Heart right ventricle (tissue), 16 donors: ENCODE data around the gene MCFD2. TPM values are rescaled to one million over a fixed set of nuclear protein-coding genes. Genes with fewer than 3 reads are reported as not detected.

Experiments
- ATAC-seq, 8 donors: fragments of 200-7000 bp; cut with Tn5 transposase; one replicate each; pipeline ENCODE4 v1.9.1; 2020; ENCODE audit warnings: mild to moderate bottlenecking in 8 of 8, moderate library complexity in 8 of 8, moderate number of reproducible peaks in 1 of 8
- DNase-seq, 2 donors: peaks; one replicate each; pipeline ENCODE4 v3.0.0-alpha.2; 2020
- H3K27ac ChIP-seq, 10 donors: fragments of 200-600 bp; sonication (generic) in 2 of 10; one replicate each; pipeline versions ENCODE4 v1.5.0 to v1.8.0; 2020 to 2022; ENCODE audit warnings: mild to moderate bottlenecking in 3 of 10
- H3K27me3 ChIP-seq, 7 donors: fragments of 200-600 bp; one replicate each; pipeline ENCODE4 v1.8.0; 2021 to 2022; ENCODE audit warnings: mild to moderate bottlenecking in 2 of 7
- H3K36me3 ChIP-seq, 9 donors: fragments of 200-600 bp; sonication (generic) in 1 of 9; one replicate each; pipeline versions ENCODE4 v1.5.0 to v1.8.0; 2020 to 2022; ENCODE audit warnings: mild to moderate bottlenecking in 2 of 9
- H3K4me1 ChIP-seq, 9 donors: fragments of 200-600 bp; sonication (generic) in 1 of 9; one replicate each; pipeline versions ENCODE4 v1.5.0 to v1.8.0; 2020 to 2022; ENCODE audit warnings: mild to moderate bottlenecking in 4 of 9
- H3K4me3 ChIP-seq, 10 donors: fragments of 200-600 bp; sonication (generic) in 2 of 10; one replicate each; pipeline versions ENCODE4 v1.5.0 to v1.8.0; 2020 to 2022; ENCODE audit warnings: mild to moderate bottlenecking in 7 of 10, moderate library complexity in 2 of 10
- H3K9me3 ChIP-seq, 11 donors: fragments of 200-600 bp in 10 of 11; sonication (generic) in 2 of 11; one replicate each; pipeline versions ENCODE4 v1.5.0 to v1.8.0; 2013 to 2022; ENCODE audit warnings: mild to moderate bottlenecking in 2 of 11, control low read depth in 1 of 11, moderate library complexity in 1 of 11
- WGBS, 2 donors: extraction: QIAGEN DNeasy Blood & Tissue Kit; methylation state at CpG; one replicate each; pipeline ENCODE4 v1.1.7; 2013; ENCODE audit warnings: inconsistent platforms in 1 of 2; 5-methylcytosine and 5-hydroxymethylcytosine counted together
- intact Hi-C, 10 donors: fragments of 100-400 bp; cut with DNase I; formaldehyde crosslinking; loops; one replicate each; pipeline versions ENCODE4 v1.11.1 to v1.14.2; 2022
- polyA plus RNA-seq, 2 donors: library from polyadenylated mRNA; stranded (reverse); fragments of 200-250 nt; gene quantifications; one replicate each; pipeline ENCODE4 v1.2.3, GENCODE V29; 2013
- total RNA-seq, 10 donors: library from RNA; stranded (reverse); fragmentation: NEBNext Ultra II Directional in 3 of 10; extraction: Animal tissue kit (Norgen Biotek cat#: 25700) in 3 of 10; gene quantifications; one replicate each; pipeline versions ENCODE4 v1.2.1 to v1.2.4, GENCODE V29; 2021 to 2023
- TF ChIP-seq, protein P1 (sequence below), 9 donors: fragments of 200-600 bp; sonication (generic) in 2 of 9; IDR thresholded peaks; one replicate each; pipeline versions ENCODE4 v1.5.0 to v1.8.0; 2021 to 2022; ENCODE audit warnings: antibody characterized with exemption in 9 of 9, mild to moderate bottlenecking in 5 of 9, moderate library complexity in 1 of 9
- donor health status: Arrhythmogenic right ventricular cardiomyopathy.
- donor health status: ischemic (EF 13 %, LVEDD 7.1; RV severe dilation, severe dysfunction).
- donor health status: healthy with polysubstance abuse.
- donor health status: DM: no; HTN: yes; CAD: no.
- donor health status: DM: no; HTN: no; CAD: no.
- donor health status: ischemic (EF 25% LVEDD 6.9; RV normal size, moderate dysfunction).
- donor health status: ischemic (EF 25% LVEDD 5.7; RV mildly dilated, moderate dysfunction).
- donor health status: healthy.
- donor health status: DM: yes; HTN: yes; CAD: no.
- donor health status: Ischemic cardiomyopathy.
- donor health status: ischemic (EF 35%, LVEDD 5.7; RV mildly dilated, moderate dysfunction).
- donor health status: nonischemic (EF 11% LVEDD 7.7; RV severe dilation, severe dysfunction).
- donor health status: DM: yes; HTN: yes; CAD: no.
- donor health status: PGD.
- donor health status: ischemic (EF 29% LVEDD 5.4; RV normal size, mild dysfunction).
- donor health status: nonischemic (EF 23%, LVEDD 6.1; RV moderate dilation, normal function).

Gene MCFD2
- total and polyA plus RNA-seq, 12 donors: 13.2 to 88.4 (median 53.2) TPM

DNA sequence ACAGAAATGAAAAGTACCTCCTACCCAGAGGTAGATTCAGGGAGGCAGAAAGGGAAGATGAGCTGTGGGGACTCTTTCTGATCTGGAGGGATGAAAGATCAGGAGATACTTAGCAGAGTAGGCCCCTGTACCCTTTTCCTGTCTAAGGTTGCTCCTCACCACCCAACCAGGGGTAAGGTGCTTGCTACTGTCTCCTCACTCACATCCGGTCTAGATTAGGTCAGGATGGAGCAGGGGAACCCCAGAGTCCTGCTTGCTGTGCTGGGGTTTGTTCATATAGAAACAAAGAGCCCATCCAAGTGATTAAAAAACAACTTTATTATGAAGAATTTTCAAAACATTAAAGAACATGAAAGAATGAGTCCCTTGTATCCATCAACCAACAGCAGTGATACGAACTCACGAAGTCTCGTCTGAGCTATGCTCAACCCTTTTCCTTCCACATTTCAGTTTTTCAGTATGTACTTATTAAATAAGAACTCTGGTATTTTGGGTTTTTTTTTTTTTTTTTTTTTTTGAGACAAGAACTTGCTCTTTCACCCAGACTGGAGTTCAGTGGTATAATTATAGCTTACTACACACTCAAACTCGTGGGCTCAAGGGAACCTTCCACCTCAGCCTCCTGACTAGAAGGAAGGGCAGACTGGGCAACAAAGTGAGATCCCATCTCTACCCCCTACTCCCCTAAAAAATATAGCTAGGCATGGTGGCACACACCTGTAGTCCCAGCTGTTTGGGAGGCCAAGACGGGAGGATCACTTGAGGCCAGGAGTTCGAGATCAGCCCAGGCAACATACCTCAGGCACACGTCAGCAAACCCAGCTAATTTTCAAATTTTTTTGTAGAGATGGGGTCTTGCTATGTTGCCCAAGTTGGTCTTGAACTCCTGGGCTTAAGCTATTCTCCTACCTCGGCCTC, 28.5 kb upstream of the MCFD2 start:
- peak overlapping the region in 1 of 10 donors; percentile 90 for H3K27ac ChIP-seq
- H3K27me3 ChIP-seq: no peaks in the 10 kb centered on the region
- 87 to 90% methylated on average over 9 of the region's 9 CpGs for WGBS, 2 donors
- no peak for DNase-seq
- no peaks in the 10 kb centered on the region for H3K9me3 ChIP-seq
- H3K4me3 ChIP-seq: no peak overlapping the region
- ATAC-seq: no peak
- peaks cover 0 to 17% (median 0%) of the 10 kb centered on the region in 9 donors for H3K36me3 ChIP-seq
- peaks cover 0 to 42% (median 23%) of the 10 kb centered on the region in 9 donors for H3K4me1 ChIP-seq
- intact Hi-C loops: no loop called here
- TF ChIP-seq, protein P1, sequence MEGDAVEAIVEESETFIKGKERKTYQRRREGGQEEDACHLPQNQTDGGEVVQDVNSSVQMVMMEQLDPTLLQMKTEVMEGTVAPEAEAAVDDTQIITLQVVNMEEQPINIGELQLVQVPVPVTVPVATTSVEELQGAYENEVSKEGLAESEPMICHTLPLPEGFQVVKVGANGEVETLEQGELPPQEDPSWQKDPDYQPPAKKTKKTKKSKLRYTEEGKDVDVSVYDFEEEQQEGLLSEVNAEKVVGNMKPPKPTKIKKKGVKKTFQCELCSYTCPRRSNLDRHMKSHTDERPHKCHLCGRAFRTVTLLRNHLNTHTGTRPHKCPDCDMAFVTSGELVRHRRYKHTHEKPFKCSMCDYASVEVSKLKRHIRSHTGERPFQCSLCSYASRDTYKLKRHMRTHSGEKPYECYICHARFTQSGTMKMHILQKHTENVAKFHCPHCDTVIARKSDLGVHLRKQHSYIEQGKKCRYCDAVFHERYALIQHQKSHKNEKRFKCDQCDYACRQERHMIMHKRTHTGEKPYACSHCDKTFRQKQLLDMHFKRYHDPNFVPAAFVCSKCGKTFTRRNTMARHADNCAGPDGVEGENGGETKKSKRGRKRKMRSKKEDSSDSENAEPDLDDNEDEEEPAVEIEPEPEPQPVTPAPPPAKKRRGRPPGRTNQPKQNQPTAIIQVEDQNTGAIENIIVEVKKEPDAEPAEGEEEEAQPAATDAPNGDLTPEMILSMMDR (IDR thresholded peaks at IDR 0.05): no peak

DNA sequence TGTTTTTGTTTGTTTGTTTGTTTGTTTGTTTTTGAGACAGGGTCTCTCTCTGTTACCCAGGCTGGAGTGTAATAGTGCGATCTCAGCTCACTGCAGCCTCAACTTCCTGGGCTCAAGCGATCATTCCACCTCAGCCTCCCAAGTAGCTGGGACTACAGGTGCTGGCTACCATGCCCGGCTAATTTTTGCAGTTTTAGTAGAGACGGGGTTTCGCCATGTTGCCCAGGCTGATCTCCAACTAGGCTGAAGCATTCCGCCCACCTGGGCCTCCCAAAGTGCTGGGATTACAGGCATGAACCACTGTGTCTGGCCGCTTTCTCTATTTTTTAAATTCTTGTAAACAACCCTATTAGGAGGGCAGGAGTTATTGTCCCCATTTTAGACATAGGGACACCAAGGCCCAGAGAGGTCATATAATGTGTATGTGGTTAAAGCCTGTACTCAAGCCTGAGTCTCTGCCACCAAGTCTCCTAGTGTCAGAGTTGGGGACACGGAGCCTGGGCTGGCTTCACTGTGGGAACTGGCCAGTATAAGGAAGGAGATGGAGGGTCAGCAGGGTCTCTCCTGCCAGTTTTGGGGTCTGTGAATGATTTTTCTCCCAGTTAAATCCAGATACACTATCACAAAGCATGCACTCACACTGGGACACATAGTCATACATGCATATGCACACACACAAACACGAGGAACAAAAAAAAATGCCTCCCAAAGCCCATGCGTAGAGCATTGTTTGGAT, 27.5 kb upstream of the MCFD2 start:
- no peaks in the 10 kb centered on the region for H3K27me3 ChIP-seq
- H3K27ac ChIP-seq: peak overlapping the region in 2 of 10 donors; percentile 67 to 90
- WGBS, 2 donors: 90 to 93% methylated on average over 10 of the region's 10 CpGs
- peaks cover 0 to 17% (median 0%) of the 10 kb centered on the region in 9 donors for H3K36me3 ChIP-seq
- TF ChIP-seq, protein P1 (IDR thresholded peaks at IDR 0.05): no peak
- H3K4me1 ChIP-seq: peaks cover 0 to 42% (median 23%) of the 10 kb centered on the region in 9 donors
- intact Hi-C loops: no loop called here
- no peaks in the 10 kb centered on the region for H3K9me3 ChIP-seq
- no peak for ATAC-seq
- no peak for DNase-seq
- peak overlapping the region in 8 of 10 donors; percentile 70 to 96 (median 92) for H3K4me3 ChIP-seq

DNA sequence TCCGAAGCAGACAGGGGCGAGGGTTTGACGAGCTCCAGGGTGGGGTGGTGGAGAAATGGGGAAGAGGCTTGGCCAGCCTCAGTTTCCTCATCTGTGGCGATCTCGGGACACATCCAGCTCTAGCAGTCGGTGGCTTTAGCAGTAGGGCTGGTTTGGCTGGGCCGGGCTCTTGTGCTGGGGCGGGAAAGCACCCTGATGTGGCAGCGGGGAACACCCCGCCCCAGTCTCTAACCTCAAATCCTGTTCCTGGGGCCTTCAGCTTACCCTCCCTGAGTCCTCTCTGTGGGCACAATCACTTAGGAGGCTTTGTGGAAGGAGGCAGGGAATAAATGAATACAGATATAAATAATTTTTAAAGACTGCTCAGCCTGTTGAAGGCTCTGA, 26.5 kb upstream of the MCFD2 start:
- H3K27ac ChIP-seq: peak overlapping the region in 9 of 10 donors; percentile 67 to 91 (median 77)
- intact Hi-C loops: no loop called here
- H3K36me3 ChIP-seq: peaks cover 0 to 17% (median 0%) of the 10 kb centered on the region in 9 donors
- TF ChIP-seq, protein P1 (IDR thresholded peaks at IDR 0.05): no peak
- H3K9me3 ChIP-seq: no peaks in the 10 kb centered on the region
- peak overlapping the region; percentile 70 to 96 (median 89) for H3K4me3 ChIP-seq
- ATAC-seq (peak in 6 of 8 donors; percentile 2 to 24 (median 16)), DNase-seq (peak in 1 of 2 donors; percentile 34)
- peaks cover 0 to 49% (median 23%) of the 10 kb centered on the region in 9 donors for H3K4me1 ChIP-seq
- WGBS, 2 donors: 25 to 26% methylated on average over 10 of the region's 10 CpGs
- H3K27me3 ChIP-seq: no peaks in the 10 kb centered on the region
